RPMI8226 (cell line): ENCODE measurements around the gene CAPZA1.
A peak's percentile ranks its signal among the peaks of the same experiment; 100 is the strongest.
"Not testable (repeated sequence)": the region's sequence is repeated elsewhere in the genome, so short reads cannot be mapped to it uniquely, and the experiment has no call there.

Experiments
- DNase-seq: peaks from one replicate; pipeline ENCODE4 v3.0.0-alpha.2; 2015

CAPZA1 gene

GRCh38 chr1:112619518-112620376, at the start of gene CAPZA1:
Gene CAPZA1 (plus strand): TSS chr1:112619832. CDS start chr1:112619845, 13 bp downstream.
- peak; percentile 87 for DNase-seq

GRCh38 chr1:112575154-112575804, 44.4 kb upstream of the CAPZA1 start:
- DNase-seq, result no peak

- DNase-seq, result no peak
Measured at GRCh38 chr1:112576240-112576639, 43.4 kb upstream of the CAPZA1 start.

GRCh38 chr1:112579801-112580510, 39.7 kb upstream of the CAPZA1 start:
- no peak for DNase-seq

GRCh38 chr1:112581586-112582192, 37.9 kb upstream of the CAPZA1 start:
- no peak for DNase-seq

GRCh38 chr1:112583366-112583765, 36.3 kb upstream of the CAPZA1 start:
- no peak for DNase-seq

- DNase-seq, result no peak
Measured at GRCh38 chr1:112589766-112590165, 29.9 kb upstream of the CAPZA1 start.

GRCh38 chr1:112594208-112594876, 25.3 kb upstream of the CAPZA1 start:
- no peak for DNase-seq

GRCh38 chr1:112599477-112599876, 20.2 kb upstream of the CAPZA1 start:
- no peak for DNase-seq

- DNase-seq, result no peak
Measured at GRCh38 chr1:112603012-112603411, 16.6 kb upstream of the CAPZA1 start.

- DNase-seq, result no peak
Measured at GRCh38 chr1:112603541-112603940, 16.1 kb upstream of the CAPZA1 start.

- DNase-seq, result no peak
Measured at GRCh38 chr1:112605633-112606327, 13.9 kb upstream of the CAPZA1 start.

GRCh38 chr1:112614460-112615065, 5.1 kb upstream of the CAPZA1 start:
- no peak for DNase-seq

GRCh38 chr1:112618114-112618720, 1.4 kb upstream of the CAPZA1 start:
- DNase-seq, result peak; percentile 20

GRCh38 chr1:112618721-112619517, 713 bp upstream of the CAPZA1 start, which contains the start of gene ST7L:
Gene ST7L (minus strand): TSS chr1:112619141. CDS start chr1:112619113, 28 bp downstream.
- peak; percentile 49 for DNase-seq

- DNase-seq, result no peak
Measured at GRCh38 chr1:112620377-112620695, 704 bp downstream of the CAPZA1 start.

- DNase-seq, result not testable (repeated sequence)
Measured at GRCh38 chr1:112624493-112624892, 4.9 kb downstream of the CAPZA1 start.

GRCh38 chr1:112625696-112626095, 6.1 kb downstream of the CAPZA1 start:
- DNase-seq, result no peak

GRCh38 chr1:112626193-112626592, 6.6 kb downstream of the CAPZA1 start:
- DNase-seq, result no peak

- no peak for DNase-seq
Measured at GRCh38 chr1:112626887-112627286, 7.3 kb downstream of the CAPZA1 start.
